Measurements from ENCODE around the gene GRK5. TPM values are rescaled to one million over a fixed set of nuclear protein-coding genes. Genes with fewer than 3 reads are reported as not detected.

Gene GRK5
- total RNA-seq, 4 donors from 2014 or later: 10.0 to 61.9 (median 18.1) TPM

- no peak overlapping the region for H3K27ac ChIP-seq
These were observed 215.5 kb downstream of the GRK5 start for GRCh38 chr10:119422682-119423509.

GRCh38 chr10:119423510-119424257 is 216.3 kb downstream of the GRK5 start:
- TF ChIP-seq POLR2A (IDR thresholded peaks at IDR 0.05): no peak
- no peak for TF ChIP-seq CTCF (IDR thresholded peaks at IDR 0.05)
- Histone ChIP-seq H3K27me3 (no peaks in the 10 kb centered on the region), H3K9me3 (no peaks in the 10 kb centered on the region), H3K27ac (no peak overlapping the region), H3K4me1 (no peaks in the 10 kb centered on the region), H3K36me3 (peaks cover 0 to 39% (median 0%) of the 10 kb centered on the region in 3 donors), H3K4me3 (no peak overlapping the region)
- DNase-seq: no peak

More at GRCh38 chr10:119422682-119423509, 215.5 kb downstream of the GRK5 start:
- H3K9me3 ChIP-seq: no peaks in the 10 kb centered on the region
- H3K4me1 ChIP-seq: no peaks in the 10 kb centered on the region
- TF ChIP-seq CTCF (IDR thresholded peaks at IDR 0.05) (no peak), POLR2A (IDR thresholded peaks at IDR 0.05) (no peak)
- H3K36me3 ChIP-seq: peaks cover 0 to 31% (median 0%) of the 10 kb centered on the region in 3 donors
- H3K27me3 ChIP-seq: no peaks in the 10 kb centered on the region
- DNase-seq: no peak
- H3K4me3 ChIP-seq: no peak overlapping the region

GRCh38 chr10:119424258-119424975 is 217.0 kb downstream of the GRK5 start:
- Histone ChIP-seq H3K4me1 (no peaks in the 10 kb centered on the region), H3K4me3 (no peak overlapping the region), H3K36me3 (peaks cover 0 to 41% (median 0%) of the 10 kb centered on the region in 3 donors), H3K27ac (no peak overlapping the region), H3K27me3 (no peaks in the 10 kb centered on the region), H3K9me3 (no peaks in the 10 kb centered on the region)
- DNase-seq: no peak
- no peak for TF ChIP-seq POLR2A (IDR thresholded peaks at IDR 0.05)

GRCh38 chr10:119425102-119425880 is 217.9 kb downstream of the GRK5 start:
- peaks cover 0 to 41% (median 0%) of the 10 kb centered on the region in 3 donors for H3K36me3 ChIP-seq
- H3K4me1 ChIP-seq: no peaks in the 10 kb centered on the region
- no peak overlapping the region for H3K27ac ChIP-seq
- no peak overlapping the region for H3K4me3 ChIP-seq
- no peak for TF ChIP-seq CTCF (IDR thresholded peaks at IDR 0.05)
- TF ChIP-seq POLR2A (IDR thresholded peaks at IDR 0.05): no peak
- H3K9me3 ChIP-seq: no peaks in the 10 kb centered on the region
- H3K27me3 ChIP-seq: no peaks in the 10 kb centered on the region
- DNase-seq: no peak

- Histone ChIP-seq H3K27ac (no peak overlapping the region), H3K4me3 (no peak overlapping the region), H3K36me3 (peaks cover 0 to 41% (median 0%) of the 10 kb centered on the region in 3 donors), H3K9me3 (no peaks in the 10 kb centered on the region), H3K27me3 (no peaks in the 10 kb centered on the region), H3K4me1 (no peaks in the 10 kb centered on the region)
- TF ChIP-seq POLR2A (IDR thresholded peaks at IDR 0.05) (no peak), CTCF (IDR thresholded peaks at IDR 0.05) (no peak)
- no peak for DNase-seq
These were observed 218.5 kb downstream of the GRK5 start for GRCh38 chr10:119425881-119426170.

All from Peyer's patch (tissue), 4 donors.